ENCODE results near the gene PKNOX2.

Gene PKNOX2

GRCh38 chr11:125285844-125286243 lies 121.3 kb downstream of the PKNOX2 start:
- Mint-ChIP-seq H3K4me1 (no peaks in the 10 kb centered on the region), H3K9me3 (no peaks in the 10 kb centered on the region), H3K4me3 (no peak overlapping the region), H3K36me3 (no peaks in the 10 kb centered on the region), H3K27me3 (peaks cover 19% of the 10 kb centered on the region), H3K27ac (no peak overlapping the region)
- DNase-seq, result no peak
- CTCF ChIA-PET, result no interaction called here

DNA sequence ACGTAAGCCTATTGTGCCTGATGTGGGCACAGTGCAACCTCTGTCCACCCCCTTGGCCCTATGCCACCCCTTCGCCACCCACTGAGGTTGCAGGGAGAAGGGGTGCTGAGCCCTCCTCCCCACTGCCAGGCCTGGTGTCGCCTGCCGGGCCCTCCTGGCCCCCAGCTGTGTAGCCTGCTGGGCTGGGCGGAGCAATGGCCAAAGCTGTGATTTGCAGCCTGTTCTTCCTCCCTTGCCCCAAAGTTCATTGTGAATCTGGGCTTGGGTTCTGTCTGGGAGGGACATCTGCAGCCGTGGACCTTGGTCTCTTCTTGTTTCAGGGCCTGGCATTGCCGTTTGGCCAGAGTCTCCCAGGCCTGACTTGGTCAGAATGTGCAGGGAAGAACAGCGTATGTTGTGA lies 121.9 kb downstream of the PKNOX2 start:
- Mint-ChIP-seq H3K27me3 (peaks cover 18% of the 10 kb centered on the region), H3K27ac (no peak overlapping the region), H3K4me3 (no peak overlapping the region), H3K4me1 (no peaks in the 10 kb centered on the region), H3K9me3 (no peaks in the 10 kb centered on the region), H3K36me3 (no peaks in the 10 kb centered on the region)
- no peak for DNase-seq
- CTCF ChIA-PET, result no interaction called here

- no peaks in the 10 kb centered on the region for H3K4me1 Mint-ChIP-seq
- no peak for DNase-seq
- no peaks in the 10 kb centered on the region for H3K36me3 Mint-ChIP-seq
- CTCF ChIA-PET, result no interaction called here
- no peak overlapping the region for H3K4me3 Mint-ChIP-seq
- peaks cover 19% of the 10 kb centered on the region for H3K27me3 Mint-ChIP-seq
- no peaks in the 10 kb centered on the region for H3K9me3 Mint-ChIP-seq
- no peak overlapping the region for H3K27ac Mint-ChIP-seq
Measured at GRCh38 chr11:125287491-125288210, 123.1 kb downstream of the PKNOX2 start.

DNA sequence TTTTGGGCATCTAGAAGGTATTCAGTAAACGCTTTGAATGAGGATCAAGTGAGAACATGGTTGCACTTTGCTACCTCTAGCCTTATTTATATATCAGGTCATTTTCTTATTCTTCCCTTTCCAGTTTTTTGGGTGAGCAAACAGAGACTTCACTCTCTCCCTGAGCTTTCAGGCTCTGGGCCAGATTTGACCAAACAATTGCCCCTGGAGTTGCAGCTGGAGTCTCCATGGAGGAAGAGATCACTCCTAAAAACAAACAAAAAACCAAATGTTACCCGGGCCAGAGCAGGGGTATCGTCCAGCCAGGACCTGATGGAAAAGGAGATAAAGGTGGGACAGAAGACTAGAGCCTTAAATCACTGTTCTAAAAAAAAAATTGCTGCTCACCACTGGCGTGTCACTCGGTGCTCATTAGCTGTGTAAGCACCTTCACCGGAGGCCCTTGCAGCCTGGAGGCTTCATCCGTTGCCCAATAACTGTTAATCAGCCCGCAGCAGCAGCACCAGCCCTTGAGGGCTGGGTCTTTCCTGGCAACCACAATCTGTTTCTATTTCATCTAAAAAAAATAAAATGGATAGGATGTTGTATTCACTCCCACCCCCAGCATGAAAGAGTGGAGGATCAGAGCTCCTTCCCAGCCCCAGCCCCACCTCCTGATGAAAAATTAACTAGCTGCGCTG lies 125.0 kb downstream of the PKNOX2 start:
- H3K27me3 Mint-ChIP-seq, result peaks cover 32% of the 10 kb centered on the region
- no peaks in the 10 kb centered on the region for H3K36me3 Mint-ChIP-seq
- no peak overlapping the region for H3K27ac Mint-ChIP-seq
- H3K4me1 Mint-ChIP-seq, result no peaks in the 10 kb centered on the region
- no peak overlapping the region for H3K4me3 Mint-ChIP-seq
- CTCF ChIA-PET, result no interaction called here
- H3K9me3 Mint-ChIP-seq, result no peaks in the 10 kb centered on the region
- no peak for DNase-seq

GRCh38 chr11:125290263-125290662 lies 125.7 kb downstream of the PKNOX2 start:
- CTCF ChIA-PET, result no interaction called here
- no peak overlapping the region for H3K27ac Mint-ChIP-seq
- no peaks in the 10 kb centered on the region for H3K36me3 Mint-ChIP-seq
- no peak overlapping the region for H3K4me3 Mint-ChIP-seq
- H3K4me1 Mint-ChIP-seq, result no peaks in the 10 kb centered on the region
- no peak for DNase-seq
- H3K9me3 Mint-ChIP-seq, result no peaks in the 10 kb centered on the region
- peaks cover 27% of the 10 kb centered on the region for H3K27me3 Mint-ChIP-seq

DNA sequence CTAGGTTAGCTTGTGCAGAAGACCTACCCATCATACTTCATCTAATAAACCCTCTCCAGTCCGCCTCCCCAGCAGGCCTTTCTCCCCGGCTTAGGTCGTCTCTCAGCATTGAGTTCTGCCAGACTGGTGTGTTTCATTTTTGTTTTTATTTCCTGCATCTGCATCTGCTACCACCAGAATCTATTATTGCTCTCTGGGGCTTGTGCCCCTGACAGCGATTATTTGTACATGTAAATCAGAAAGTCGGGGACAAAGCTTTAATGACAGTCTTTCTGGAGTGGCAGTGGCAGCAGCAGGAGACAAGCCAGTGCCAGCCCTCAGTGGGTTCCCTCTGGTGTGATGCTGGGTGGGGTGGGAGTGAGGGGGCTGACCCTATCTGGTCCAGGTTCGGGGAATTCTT lies 127.5 kb downstream of the PKNOX2 start:
- CTCF ChIA-PET, result no interaction called here
- peaks cover 37% of the 10 kb centered on the region for H3K27me3 Mint-ChIP-seq
- no peaks in the 10 kb centered on the region for H3K4me1 Mint-ChIP-seq
- H3K4me3 Mint-ChIP-seq, result no peak overlapping the region
- no peaks in the 10 kb centered on the region for H3K9me3 Mint-ChIP-seq
- H3K36me3 Mint-ChIP-seq, result no peaks in the 10 kb centered on the region
- no peak overlapping the region for H3K27ac Mint-ChIP-seq
- DNase-seq, result no peak

GRCh38 chr11:125293596-125293995 lies 129.0 kb downstream of the PKNOX2 start:
- CTCF ChIA-PET, result interaction anchor here (0.6 kb wide), 1 partner anchor 10 kb away, joined by 3 read pairs; no protein-coding TSS in a partner anchor
- H3K27me3 Mint-ChIP-seq, result peaks cover 33% of the 10 kb centered on the region
- H3K4me3 Mint-ChIP-seq, result no peak overlapping the region
- DNase-seq, result no peak
- no peak overlapping the region for H3K27ac Mint-ChIP-seq
- no peaks in the 10 kb centered on the region for H3K4me1 Mint-ChIP-seq
- H3K36me3 Mint-ChIP-seq, result no peaks in the 10 kb centered on the region
- no peaks in the 10 kb centered on the region for H3K9me3 Mint-ChIP-seq

DNA sequence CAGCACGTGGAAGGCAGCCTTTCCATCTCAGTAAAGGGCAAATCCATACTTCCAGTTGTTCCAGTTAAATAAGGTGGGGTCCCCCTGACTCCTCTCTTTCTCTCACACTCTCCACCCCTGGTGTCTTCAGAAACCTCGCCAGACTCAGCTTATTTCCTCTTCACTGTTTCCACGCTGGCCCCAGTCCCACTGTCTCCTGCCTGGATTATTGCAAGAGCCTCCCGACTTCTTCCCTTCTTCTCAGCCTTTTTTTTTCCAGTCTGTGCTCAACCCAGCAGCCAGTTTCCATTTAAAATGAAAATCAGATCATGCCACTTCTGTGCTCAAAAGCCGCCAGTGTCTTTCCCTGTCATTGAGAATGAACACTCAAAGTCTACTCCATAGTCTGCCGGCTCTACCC lies 131.4 kb downstream of the PKNOX2 start:
- no peak overlapping the region for H3K4me3 Mint-ChIP-seq
- no peaks in the 10 kb centered on the region for H3K9me3 Mint-ChIP-seq
- CTCF ChIA-PET, result no interaction called here
- H3K36me3 Mint-ChIP-seq, result no peaks in the 10 kb centered on the region
- peaks cover 29% of the 10 kb centered on the region for H3K27me3 Mint-ChIP-seq
- no peak overlapping the region for H3K27ac Mint-ChIP-seq
- no peak for DNase-seq
- H3K4me1 Mint-ChIP-seq, result no peaks in the 10 kb centered on the region

DNA sequence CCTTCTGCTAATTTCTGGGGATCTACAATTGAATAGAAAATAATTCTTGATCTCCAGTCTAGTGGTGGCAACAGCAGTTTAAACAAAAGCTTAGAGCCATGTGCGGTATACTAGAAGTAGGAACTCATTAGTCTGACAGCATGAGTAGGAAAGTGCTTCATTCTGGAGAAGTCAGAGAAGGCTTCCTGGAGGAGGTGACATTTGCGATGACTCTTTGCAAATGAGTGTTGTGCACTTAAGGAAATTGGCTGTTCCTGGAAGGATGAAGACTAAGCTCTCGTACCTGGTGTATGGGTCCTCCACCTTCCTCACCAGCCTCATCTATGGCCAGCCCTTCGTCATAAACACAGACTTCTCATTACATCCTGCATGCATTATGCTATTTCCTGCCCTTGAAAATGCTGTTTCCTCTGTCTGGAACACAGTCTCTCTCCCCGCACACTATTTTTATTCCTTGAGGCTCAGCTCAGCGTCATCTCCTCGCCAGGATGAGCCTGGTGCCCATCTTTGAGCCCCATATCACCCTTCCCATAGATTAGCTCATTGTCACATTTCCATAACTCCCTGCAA lies 132.9 kb downstream of the PKNOX2 start:
- H3K27ac Mint-ChIP-seq, result no peak overlapping the region
- no peak for DNase-seq
- CTCF ChIA-PET, result no interaction called here
- no peaks in the 10 kb centered on the region for H3K9me3 Mint-ChIP-seq
- H3K27me3 Mint-ChIP-seq, result peaks cover 30% of the 10 kb centered on the region
- H3K4me1 Mint-ChIP-seq, result no peaks in the 10 kb centered on the region
- no peaks in the 10 kb centered on the region for H3K36me3 Mint-ChIP-seq
- H3K4me3 Mint-ChIP-seq, result no peak overlapping the region

GRCh38 chr11:125299061-125299615 lies 134.6 kb downstream of the PKNOX2 start:
- H3K27ac Mint-ChIP-seq, result no peak overlapping the region
- CTCF ChIA-PET, result no interaction called here
- H3K27me3 Mint-ChIP-seq, result peaks cover 18% of the 10 kb centered on the region
- no peaks in the 10 kb centered on the region for H3K4me1 Mint-ChIP-seq
- no peaks in the 10 kb centered on the region for H3K36me3 Mint-ChIP-seq
- H3K9me3 Mint-ChIP-seq, result no peaks in the 10 kb centered on the region
- DNase-seq, result no peak
- no peak overlapping the region for H3K4me3 Mint-ChIP-seq

- CTCF ChIA-PET, result no interaction called here
- Mint-ChIP-seq H3K9me3 (no peaks in the 10 kb centered on the region), H3K27me3 (peaks cover 15% of the 10 kb centered on the region), H3K36me3 (no peaks in the 10 kb centered on the region), H3K27ac (no peak overlapping the region), H3K4me3 (no peak overlapping the region), H3K4me1 (no peaks in the 10 kb centered on the region)
- no peak for DNase-seq
Measured at GRCh38 chr11:125299821-125300220, 135.3 kb downstream of the PKNOX2 start.

- H3K36me3 Mint-ChIP-seq, result no peaks in the 10 kb centered on the region
- H3K4me3 Mint-ChIP-seq, result no peak overlapping the region
- DNase-seq, result no peak
- CTCF ChIA-PET, result no interaction called here
- peaks cover 9% of the 10 kb centered on the region for H3K27me3 Mint-ChIP-seq
- no peaks in the 10 kb centered on the region for H3K9me3 Mint-ChIP-seq
- H3K4me1 Mint-ChIP-seq, result no peaks in the 10 kb centered on the region
- H3K27ac Mint-ChIP-seq, result no peak overlapping the region
Measured at GRCh38 chr11:125300791-125301218, 136.3 kb downstream of the PKNOX2 start.

DNA sequence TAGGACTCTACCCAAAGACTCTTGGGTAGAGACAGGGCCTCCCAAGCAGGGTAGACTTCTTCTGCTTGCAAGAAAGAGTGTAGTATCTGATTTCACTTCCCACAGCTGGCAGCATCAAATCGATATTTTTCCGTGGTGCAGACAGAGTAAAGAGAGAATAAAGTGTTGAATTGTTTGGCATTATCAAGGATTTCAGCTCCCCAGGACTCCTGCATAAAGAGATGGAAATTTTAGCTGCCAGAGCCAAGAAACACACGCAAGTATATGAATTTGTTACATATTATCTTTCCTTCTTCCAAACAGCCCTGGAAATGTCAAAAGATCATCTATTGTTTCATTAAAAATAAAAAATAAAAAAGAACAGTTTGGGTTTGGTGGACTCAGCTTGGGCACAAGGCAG lies 136.8 kb downstream of the PKNOX2 start:
- Mint-ChIP-seq H3K27me3 (peaks cover 4% of the 10 kb centered on the region), H3K27ac (no peak overlapping the region), H3K4me1 (no peaks in the 10 kb centered on the region), H3K36me3 (no peaks in the 10 kb centered on the region), H3K9me3 (no peaks in the 10 kb centered on the region), H3K4me3 (no peak overlapping the region)
- DNase-seq, result no peak
- CTCF ChIA-PET, result no interaction called here

GRCh38 chr11:125303186-125303585 lies 138.6 kb downstream of the PKNOX2 start:
- CTCF ChIA-PET, result no interaction called here
- no peaks in the 10 kb centered on the region for H3K9me3 Mint-ChIP-seq
- DNase-seq, result no peak
- no peak overlapping the region for H3K4me3 Mint-ChIP-seq
- H3K27ac Mint-ChIP-seq, result no peak overlapping the region
- H3K4me1 Mint-ChIP-seq, result no peaks in the 10 kb centered on the region
- H3K27me3 Mint-ChIP-seq, result peaks cover 3% of the 10 kb centered on the region
- H3K36me3 Mint-ChIP-seq, result no peaks in the 10 kb centered on the region

DNA sequence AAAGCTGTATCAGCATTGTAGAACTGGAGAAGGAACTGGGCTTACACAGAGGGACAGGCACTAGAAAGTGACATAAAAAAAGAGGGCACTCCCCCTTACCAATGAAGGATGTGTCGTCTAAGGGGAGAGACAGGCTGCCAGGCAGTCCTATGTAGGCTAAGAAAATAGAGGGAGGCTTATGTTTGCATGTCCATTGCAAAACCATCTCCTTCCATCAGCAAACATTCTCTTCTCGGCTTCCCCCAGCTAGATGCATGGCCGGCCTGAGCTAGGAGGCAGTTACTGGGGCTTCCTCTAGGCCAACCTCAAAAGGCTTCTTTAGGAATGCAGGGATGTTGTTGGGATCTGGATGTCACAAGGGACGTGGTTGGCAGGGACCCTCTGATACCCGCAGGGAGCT lies 139.1 kb downstream of the PKNOX2 start:
- peaks cover 3% of the 10 kb centered on the region for H3K27me3 Mint-ChIP-seq

More for the DNA sequence above, 139.1 kb downstream of the PKNOX2 start:
- no peaks in the 10 kb centered on the region for H3K9me3 Mint-ChIP-seq
- H3K4me3 Mint-ChIP-seq, result no peak overlapping the region
- no peaks in the 10 kb centered on the region for H3K36me3 Mint-ChIP-seq
- no peak overlapping the region for H3K27ac Mint-ChIP-seq
- no peaks in the 10 kb centered on the region for H3K4me1 Mint-ChIP-seq
- no peak for DNase-seq
- CTCF ChIA-PET, result interaction anchor here (0.6 kb wide), 1 partner anchor 10 kb away, joined by 3 read pairs; no protein-coding TSS in a partner anchor
